GM18870 (cell line): ENCODE results near the gene ARF1.

Source experiments
- ATAC-seq: cut with Tn5 transposase; IDR thresholded peaks from one replicate; pipeline ENCODE4 v1.9.1; 2021; ENCODE audit warnings: moderate library complexity; ENCODE audit not compliant: unreplicated experiment

The ARF1 gene

DNA sequence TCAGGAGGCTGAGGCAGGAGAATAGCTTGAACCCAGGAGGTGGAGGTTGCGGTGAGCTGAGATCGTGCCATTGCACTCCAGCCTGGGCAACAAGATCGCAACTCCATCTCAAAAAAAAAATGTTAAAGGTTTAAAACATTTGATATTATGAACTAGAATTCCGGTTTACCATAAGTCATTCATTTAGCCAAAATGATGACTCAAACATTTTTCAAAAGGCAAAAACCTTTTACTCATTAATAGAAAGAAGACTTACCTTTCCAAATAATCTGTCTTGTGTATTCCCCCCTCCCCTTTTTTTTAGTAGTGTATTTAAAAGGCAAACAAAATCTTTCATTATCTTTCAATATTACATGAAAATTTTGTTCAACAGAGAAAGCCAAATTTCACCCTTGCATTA is 34.8 kb downstream of the ARF1 start:
- ATAC-seq: no peak

DNA sequence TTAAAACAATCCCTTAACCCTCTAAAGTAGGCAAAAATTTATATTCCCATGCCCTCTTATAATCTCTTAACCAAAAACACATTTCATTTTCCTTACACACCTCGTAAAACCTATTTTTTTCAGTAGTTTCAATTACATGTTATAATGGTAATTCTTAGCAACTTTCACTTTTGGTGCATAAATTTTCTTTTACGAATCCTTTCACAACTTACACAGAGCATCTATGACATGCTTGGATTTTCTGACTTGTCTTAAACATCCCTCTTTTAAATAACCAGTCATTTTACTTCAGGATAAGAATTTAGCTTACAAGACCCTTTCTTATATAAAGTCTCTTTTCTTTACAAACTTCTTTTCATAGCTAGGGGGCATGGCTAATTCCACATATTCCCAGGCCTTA is 35.5 kb downstream of the ARF1 start:
- no peak for ATAC-seq

DNA sequence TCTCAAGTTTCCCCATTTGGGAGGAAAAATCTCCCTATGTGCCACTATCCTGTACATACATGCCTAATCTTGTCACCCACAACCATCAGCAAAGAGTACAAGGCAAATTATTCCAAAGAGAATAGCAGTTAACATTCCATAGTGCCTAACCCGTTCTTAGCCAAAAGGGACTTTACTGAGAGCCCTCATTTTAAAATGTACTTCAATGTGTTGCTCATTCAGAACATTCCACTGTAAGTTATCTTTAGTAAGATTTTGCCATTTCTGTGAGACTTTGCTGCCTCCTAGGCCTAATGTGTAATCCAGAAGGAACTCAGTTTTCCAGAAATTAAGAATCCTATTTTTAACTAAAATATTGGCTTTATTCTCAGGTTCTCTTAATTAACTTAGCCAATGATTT is 37.8 kb downstream of the ARF1 start:
- ATAC-seq: no peak

DNA sequence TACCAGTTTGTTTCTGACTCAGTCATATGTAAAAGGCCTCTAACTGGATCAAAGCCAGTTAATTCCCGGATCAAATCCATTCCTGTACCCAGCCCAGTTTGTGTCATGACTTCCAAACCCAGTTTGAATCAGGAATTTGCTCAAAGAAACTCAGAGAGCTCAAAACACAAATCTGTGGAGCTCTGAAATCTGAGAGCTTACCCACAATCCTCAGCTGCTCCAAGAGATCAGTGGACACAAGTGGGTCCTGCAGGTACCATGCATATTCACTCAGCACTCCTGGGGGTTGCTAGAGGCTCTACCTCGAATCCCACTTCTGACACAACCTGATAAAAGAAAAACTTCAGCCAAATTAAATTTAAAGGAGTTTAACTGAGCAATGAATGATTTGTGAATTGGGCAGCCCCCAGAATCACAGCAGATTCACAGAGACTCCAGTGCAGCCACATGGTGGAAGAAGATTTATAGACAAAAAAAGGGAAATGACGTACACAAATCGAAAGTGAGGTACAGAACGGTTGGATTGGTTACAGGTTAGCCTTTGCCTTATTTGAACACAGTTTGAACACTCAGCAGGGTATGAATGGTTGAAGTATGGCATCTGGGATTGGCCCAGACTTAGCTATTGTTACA is 38.5 kb downstream of the ARF1 start:
- no peak for ATAC-seq

DNA sequence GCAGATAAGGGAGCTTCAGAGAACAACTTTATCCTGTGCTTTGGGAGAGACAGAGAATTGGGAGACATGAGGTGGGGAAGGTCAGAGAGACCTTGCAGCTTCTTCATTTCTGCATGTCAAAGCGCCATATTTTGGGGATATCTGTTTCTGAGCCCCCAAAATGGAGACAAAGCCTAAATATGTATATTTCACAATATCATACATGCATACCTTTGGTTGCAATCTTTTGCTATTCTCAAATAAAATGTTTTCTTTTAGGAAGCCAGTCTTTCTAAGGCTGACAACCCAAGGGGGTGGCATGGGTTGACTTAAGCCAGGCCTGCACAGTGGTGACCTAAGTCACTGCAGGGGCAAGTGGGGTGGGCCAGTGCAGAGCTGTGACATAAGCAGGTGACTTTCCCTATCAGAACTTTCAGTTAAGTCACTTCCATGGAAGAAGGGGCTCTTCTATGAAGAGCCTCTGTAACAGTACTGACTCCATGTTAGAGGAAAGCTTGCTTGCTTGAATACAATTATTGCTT is 40.5 kb downstream of the ARF1 start:
- no peak for ATAC-seq

DNA sequence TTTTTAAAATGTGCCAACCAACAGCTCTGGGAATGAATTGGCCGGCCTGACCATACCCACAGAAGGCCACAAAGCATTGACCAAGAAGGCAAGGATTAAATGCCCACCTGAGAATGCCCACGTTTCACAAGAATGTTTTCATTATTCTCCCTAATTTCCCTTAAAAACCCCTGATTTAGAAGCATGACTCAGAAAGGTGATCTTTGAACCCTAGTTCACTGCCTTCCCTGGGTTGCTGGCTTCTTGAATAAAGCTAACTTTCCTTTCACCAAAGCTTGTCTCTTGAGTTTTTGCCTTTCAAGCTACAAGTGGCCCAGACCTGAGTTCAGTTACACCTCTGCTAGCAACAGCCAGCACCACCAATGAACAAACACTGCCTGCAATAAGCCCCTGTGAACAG is 41.0 kb downstream of the ARF1 start:
- ATAC-seq: no peak

DNA sequence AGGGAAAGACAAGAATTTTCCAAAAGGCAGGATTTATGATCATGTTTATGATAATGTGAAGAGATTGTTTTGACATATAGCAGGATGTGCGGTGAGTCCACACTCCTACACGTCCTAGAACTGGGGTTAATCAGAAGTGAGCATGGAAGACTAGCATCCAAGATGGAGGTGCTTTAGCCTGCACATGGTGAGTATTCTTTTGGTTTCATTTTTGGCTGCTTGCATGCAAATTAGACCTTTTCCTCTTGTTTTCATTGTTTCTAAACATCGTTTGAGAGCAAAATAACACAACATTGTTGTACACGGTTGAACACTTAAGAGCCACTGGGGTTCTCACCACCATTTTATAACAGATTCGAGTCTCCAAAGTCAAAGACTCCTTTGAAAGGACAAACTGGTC is 42.7 kb downstream of the ARF1 start:
- no peak for ATAC-seq

DNA sequence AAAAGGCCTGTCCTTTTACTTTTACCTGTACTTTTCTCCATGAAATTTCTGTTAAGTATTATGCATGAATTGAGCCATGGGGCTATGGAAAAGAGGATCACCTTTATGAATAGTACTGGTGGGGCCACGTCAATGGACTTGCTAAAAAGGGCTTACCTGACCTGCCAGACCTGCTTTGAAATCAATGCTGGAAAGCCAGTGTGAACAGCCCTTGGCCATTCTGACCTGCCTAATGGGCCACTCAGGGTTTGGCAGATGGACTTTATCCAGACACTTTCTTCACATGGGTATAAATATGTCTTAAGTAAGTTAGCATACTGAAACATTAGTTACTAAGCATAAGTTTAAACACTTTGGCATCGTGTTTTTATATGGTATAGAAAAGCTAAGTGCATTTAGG is 49.3 kb downstream of the ARF1 start:
- no peak for ATAC-seq

DNA sequence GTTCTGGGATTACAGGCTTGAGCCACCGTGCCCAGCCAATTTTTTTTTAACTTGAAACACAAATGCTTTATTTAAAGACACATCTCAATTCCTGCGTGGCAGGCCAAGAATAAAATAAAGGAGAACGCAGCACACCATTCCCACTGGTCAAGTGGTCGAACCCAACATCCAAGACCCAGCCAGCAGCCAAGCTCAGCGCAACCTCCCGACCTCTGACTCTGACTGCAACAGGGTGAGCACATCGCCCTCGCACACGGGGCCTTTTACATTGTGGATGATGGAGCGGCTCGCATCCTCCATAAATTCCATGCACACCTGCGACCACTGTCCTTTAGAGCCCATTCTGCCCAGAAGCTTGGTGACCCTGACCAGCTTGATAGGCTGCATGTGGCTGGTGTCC is 52.1 kb downstream of the ARF1 start:
- ATAC-seq: no peak

DNA sequence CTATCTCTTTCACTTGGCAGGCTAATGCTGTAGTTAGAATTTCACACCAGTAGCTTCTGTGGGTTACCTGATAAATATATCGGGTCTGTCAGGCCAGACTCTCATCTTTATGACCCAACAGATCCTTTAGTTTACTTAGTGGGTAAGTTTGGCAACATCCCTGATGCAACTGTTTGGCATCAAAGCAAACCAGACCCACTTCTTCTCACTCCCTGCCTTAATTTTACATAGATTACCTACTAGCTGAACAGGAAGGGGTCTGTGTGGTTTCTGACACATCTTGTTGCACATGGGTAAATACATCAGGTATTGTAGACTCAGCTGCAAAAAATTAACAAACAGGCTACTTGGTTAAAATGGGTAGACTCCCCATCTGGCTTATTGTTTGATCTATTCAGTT is 54.4 kb downstream of the ARF1 start:
- ATAC-seq: no peak

DNA sequence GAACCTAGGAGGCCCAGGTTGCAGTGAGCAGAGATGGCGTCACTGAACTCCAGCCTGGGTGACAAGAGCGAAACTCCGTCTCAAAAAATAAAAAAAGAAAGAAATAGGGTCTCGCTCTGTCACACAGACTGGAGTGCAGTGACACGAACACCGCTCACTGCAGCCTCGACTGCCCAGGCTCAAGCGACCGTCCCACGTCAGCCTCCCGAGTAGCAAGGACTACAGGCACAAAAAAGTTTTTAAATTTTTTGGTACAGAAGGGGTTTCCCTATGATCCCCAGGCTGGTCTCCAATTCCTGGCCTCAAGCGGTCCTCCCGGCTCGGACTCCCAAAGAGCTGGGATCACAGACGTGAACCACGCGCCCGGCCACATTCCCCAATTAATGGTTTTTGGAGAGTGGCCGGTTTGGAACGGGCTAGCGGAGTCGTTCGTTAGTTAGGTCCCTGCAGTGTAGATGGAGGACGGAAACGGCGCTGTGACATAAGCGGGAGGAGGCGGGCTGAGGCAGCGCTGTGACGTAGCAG is 57.0 kb downstream of the ARF1 start:
- no peak for ATAC-seq

DNA sequence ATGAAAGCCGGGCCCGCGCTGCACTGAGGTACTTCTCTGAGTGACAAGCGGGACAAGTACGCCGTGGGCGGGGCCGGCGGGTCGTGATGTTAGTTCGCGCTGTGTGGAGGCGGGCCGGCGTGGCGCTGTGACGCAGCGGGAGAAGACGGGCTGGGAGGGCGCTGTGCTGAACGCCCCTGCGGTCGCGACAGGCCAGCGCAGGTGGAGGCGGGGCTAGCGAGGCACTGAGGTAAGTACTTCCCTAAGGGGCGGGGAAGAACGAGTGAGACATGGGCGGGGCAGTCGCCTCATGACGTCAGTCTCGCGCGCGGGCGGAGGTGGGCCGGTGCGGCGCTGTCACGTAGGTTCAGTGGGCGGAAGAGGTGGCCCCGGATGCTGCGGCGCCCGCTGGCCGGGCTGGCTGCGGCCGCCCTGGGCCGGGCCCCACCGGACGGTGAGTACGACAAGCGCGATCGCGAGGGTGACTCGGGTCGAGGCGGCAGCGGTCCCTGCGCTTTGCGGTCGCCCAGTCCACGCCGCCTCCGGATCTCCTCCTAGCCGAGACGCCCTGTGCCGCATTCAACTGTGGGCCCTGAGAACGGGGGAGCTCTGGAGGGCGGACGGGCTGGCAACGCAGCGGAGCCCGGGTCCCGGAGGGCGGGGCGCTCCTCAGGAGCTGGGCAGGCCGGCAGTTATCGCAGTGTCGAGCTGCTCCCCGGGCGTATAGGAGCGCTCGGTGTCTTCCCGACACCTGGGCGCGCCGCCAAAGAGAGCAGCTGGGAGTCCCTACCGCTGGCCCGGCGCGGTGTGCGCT is 57.6 kb downstream of the ARF1 start, which contains the start of gene GUK1:
Gene GUK1, plus strand, starts transcription at position 349 of the 793 bp plus-strand sequence. Its CDS starts 24 bp downstream, at position 373.
- ATAC-seq: peak; percentile 90

DNA sequence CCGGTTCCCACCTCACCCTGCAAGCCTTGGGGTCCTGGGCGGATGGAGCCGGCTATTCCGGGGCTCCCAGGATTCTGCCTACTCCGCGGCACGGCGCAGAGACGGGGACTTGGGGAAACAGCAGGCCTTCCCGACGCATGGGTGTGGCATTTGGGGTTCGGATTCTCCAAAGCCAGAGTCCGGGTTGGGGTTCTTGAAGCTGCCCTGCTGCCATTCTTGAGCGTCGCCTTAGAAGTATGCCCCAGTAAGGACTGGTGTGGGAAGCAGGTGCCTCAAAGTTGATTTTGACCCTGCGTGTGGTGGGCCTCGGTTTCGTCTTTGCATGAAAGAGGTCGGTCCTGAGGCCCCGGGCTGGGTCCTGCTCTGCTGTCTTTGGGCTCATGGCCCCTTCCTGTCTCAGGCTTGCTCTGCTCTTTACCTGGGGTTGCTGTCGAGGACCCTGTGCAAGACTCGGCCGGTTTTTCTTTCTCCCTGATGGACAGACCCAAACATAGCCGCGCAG is 58.3 kb downstream of the ARF1 start:
- ATAC-seq: no peak

DNA sequence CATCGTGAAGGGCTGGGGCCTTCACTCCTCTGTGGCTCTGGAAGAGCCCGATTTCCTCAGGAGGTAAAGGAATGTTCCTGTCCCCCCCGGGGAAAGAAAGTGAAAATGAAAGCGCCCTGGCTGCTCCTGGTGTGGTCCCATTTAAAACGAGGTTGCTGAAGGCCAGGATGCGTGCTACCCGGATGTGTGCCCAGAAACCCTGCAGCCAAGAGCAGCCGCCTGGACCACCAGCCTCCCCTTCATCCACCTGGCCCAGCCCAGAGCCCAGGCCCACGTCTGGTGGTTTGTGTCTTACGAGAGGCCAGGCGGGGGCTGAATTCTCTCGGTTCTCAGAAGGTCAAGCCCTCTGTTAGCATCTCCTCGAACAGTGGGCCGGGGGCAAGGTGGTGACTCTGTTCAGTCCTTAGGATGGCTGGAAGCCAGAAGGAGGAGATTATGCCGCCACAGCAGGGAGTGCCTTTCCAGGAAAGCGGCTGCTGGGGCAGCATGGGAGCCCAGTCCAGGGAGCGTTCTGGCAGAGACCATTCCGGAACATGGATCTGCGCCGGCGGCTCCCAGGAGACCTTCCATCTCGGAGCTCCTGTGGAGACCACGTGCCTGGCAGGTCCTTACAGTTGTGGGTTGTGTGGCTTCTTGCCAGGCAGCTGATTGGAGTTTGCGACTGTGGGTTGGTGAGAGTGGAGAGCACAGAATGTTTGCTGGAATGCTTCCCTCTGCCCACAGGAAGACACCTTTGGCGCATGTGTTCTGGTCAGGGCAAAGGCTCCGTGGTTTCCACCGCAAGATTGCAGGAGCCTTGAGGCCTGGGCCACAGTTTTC is 58.9 kb downstream of the ARF1 start:
- ATAC-seq: no peak

DNA sequence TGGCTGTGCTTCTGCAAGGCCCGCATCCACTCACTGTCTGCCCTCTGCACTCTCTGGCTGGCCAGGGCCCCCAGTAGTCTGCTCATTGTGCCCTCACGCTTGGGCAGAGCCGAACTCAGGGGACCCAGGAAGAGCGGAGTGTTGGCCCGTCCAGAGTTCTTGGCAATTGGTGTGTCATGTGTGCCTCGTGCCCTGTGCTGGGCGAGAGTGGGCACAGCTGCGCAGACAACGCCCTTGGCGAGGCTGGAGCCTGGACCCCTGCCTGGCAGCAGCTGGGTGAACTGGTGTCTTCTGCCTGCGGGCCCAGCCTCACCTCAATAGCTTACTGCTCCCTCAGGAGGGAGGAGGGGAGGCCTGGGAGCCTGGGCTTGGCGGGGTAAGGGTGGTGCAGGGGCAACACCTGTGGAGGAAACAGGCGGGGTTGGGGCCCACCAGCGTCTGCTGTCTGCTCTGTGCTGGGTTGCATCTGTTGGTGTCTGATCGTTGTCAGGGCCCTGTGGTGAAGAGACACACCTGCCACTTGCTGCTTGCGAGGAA is 59.7 kb downstream of the ARF1 start:
- ATAC-seq: no peak

DNA sequence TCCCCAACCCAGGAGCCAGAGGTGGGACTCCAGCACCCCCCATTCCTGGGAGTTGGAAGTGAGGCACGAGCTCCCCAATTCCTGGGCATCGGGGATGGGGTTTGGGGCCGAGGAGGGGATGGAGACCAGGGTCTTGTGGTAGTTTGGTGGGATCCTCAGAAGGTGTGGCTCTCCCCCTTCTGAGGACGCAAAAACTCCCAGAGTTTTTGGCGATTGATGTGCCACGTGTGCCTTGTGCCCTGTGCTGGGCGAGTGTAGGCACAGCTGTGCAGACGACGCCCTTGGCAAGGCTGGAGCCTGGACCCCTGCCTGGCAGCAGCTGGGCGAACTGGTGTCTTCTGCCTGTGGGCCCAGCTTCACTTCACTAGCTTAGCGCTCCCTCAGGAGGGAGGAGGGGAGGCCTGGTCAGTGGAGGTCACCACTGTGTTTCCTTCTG is 60.2 kb downstream of the ARF1 start:
- no peak for ATAC-seq

DNA sequence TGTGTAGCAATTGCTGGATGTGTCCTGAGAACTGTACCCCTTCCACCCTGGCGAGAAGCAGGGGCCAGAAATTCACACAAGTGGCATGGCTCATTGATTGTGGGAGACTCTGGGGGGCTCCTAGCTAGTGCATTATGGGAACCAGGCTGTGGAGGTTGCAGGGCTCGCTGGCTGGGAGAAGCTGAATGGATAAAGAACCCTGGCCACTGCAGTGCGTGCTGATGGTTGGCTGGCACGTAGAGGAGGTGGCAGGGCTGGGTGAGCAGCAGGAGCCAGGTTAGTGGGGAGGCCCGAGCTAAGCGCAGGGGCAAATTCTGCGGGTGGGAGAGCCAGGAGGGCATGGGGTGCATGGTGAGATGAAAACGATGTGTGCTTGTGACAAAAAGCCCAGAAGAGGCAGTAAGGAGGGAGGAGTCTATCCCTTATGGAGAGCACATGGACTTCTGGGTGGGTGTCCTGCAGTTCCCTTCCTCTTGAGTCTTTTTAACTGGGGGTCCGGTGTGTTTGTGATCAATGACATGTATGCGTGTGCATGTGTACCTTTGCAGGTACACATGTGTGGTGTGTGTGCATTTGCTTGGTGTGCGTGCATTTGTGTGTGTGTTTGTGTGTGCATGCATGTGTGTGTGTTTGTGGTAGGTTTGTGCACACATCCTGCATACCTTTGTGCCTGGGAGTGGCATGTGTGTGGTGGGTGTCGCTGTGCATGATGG is 61.1 kb downstream of the ARF1 start:
- no peak for ATAC-seq

DNA sequence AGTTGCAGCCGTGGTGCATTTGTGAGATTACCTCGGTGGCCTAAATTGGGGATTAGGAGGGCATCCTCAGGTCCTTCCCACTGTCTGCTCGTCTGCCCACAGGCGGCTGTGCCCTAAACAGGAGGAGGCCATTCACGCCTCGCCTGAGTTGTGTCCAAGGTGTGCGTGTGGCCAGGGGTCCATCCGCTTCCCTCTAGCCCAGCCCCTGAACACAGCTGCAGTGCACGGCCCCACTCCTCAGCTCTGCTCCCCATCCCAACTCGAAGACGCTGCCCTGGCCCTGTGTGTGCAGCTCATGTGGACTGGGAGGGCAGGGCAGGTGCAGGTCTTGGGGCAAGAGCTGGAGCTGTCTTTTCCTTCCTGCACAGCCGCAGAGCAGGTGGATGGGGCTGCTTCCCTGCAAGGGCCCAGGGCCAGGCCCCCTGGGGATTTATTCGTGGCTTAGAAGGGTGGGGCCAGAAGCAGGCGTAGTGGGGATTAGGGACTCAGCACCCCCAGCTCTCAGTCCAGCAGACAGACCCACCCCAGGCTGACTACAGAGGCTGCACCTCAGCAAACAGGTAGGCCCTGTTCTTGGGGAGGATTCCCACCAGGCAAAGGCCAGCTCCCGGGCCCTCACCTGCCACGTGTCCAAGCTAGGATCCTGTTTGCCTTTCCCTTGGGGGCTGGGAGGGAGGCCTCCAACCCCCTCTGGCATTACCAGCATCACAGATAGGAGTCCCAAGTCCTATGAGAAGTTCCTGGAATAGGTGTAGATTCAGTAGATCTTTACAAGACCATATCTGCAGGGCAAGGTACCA is 61.9 kb downstream of the ARF1 start:
- no peak for ATAC-seq

DNA sequence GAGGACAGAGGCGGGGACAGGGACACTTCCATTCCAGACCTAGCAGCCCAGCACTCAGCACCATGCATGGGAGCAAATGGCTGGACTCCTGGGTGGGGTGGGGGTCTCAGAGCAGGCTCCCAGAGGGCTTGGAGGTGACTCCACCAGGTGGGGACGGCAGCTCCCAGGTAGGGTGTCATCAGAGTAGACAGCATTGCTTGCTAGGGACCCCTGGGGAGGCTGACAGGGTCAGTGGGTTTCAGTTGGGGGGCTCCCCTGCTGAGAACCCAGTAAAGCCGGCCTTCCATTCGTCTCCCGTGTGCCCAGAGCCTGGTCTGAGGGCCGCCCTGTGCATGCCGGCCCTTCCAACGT is 62.5 kb downstream of the ARF1 start:
- no peak for ATAC-seq
